Right lobe of liver (tissue), 6 donors: Measurements from ENCODE around the gene NFIA. TPM values are rescaled to one million over a fixed set of nuclear protein-coding genes. Genes with fewer than 3 reads are reported as not detected.

ENCODE experiments used
- ATAC-seq, 4 donors: fragments of 200-7000 bp; cut with Tn5 transposase; one replicate each; pipeline ENCODE4 v1.9.1; 2020; ENCODE audit warnings: mild to moderate bottlenecking in 4 of 4, moderate library complexity in 4 of 4
- DNase-seq, 3 donors: peaks; one replicate each; pipeline ENCODE4 v3.0.0-alpha.2; 2020
- H3K27ac ChIP-seq, 3 donors: fragments of 200-600 bp; one replicate each; pipeline ENCODE4 v1.8.0; 2022
- H3K27me3 ChIP-seq, 2 donors: fragments of 200-600 bp; one replicate each; pipeline ENCODE4 v1.8.0; 2022
- H3K36me3 ChIP-seq, 4 donors: fragments of 200-600 bp; sonication (generic) in 1 of 4; one replicate each; pipeline versions ENCODE4 v1.5.1 to v1.8.0; 2017 to 2022; ENCODE audit warnings: control low read depth in 1 of 4
- H3K4me1 ChIP-seq, 4 donors: fragments of 200-600 bp; sonication (generic) in 1 of 4; one replicate each; pipeline versions ENCODE4 v1.5.1 to v1.8.0; 2017 to 2022; ENCODE audit warnings: control low read depth in 1 of 4
- H3K4me3 ChIP-seq, 3 donors: fragments of 200-600 bp; one replicate each; pipeline ENCODE4 v1.8.0; 2022
- H3K9me3 ChIP-seq, 4 donors: fragments of 200-600 bp; sonication (generic) in 1 of 4; one replicate each; pipeline versions ENCODE4 v1.5.1 to v1.8.0; 2017 to 2022; ENCODE audit warnings: control low read depth in 1 of 4
- POLR2A ChIP-seq: fragments of 450-650 bp; IDR thresholded peaks from one replicate; pipeline ENCODE4 v1.6.1; 2017; ENCODE audit warnings: antibody characterized with exemption, mild to moderate bottlenecking
- WGBS: methylation state at CpG from one replicate; pipeline ENCODE4 v1.1.6; 2018; ENCODE audit warnings: low coverage, low lambda C conversion rate; ENCODE audit not compliant: insufficient coverage; ENCODE audit errors: missing lambda C conversion rate; 5-methylcytosine and 5-hydroxymethylcytosine counted together
- intact Hi-C, 2 donors: fragments of 100-400 bp; cut with DNase I; formaldehyde crosslinking; loops; one replicate each; pipeline versions ENCODE4 v1.11.2 to v1.14.1; 2022
- total RNA-seq, 6 experiments: library from RNA; depleted of rRNA in 2 of 6; stranded (reverse); fragments of >200 nt in 2 of 6; fragmentation: NEBNext Ultra II Directional in 3 of 6; extraction: Animal tissue kit (Norgen Biotek cat#: 25700) in 3 of 6; gene quantifications; one replicate each; pipeline versions ENCODE4 v1.1.0 to v1.2.4, GENCODE V29; 2016 to 2023
- TF ChIP-seq, protein P1 (sequence below), 4 donors: fragments of 200-600 bp in 3 of 4; fragments of 450-650 bp in 1 of 4; IDR thresholded peaks; one replicate each; pipeline versions ENCODE4 v1.5.1 to v1.8.0; 2016 to 2022; ENCODE audit warnings: antibody characterized with exemption in 4 of 4, mild to moderate bottlenecking in 2 of 4
- donor health status: DM: no; HTN: yes; CAD: no.
- donor health status: DM: no; HTN: no; CAD: no.
- donor health status: DM: no; HTN: no; CAD: no.
- donor health status: DM: no; HTN: yes; CAD: no.
- donor health status: DM: no; HTN: yes; CAD: no.

Gene NFIA
- total RNA-seq, 6 experiments from 2014 or later = 36.7 to 97.2 (median 57.9) TPM

DNA sequence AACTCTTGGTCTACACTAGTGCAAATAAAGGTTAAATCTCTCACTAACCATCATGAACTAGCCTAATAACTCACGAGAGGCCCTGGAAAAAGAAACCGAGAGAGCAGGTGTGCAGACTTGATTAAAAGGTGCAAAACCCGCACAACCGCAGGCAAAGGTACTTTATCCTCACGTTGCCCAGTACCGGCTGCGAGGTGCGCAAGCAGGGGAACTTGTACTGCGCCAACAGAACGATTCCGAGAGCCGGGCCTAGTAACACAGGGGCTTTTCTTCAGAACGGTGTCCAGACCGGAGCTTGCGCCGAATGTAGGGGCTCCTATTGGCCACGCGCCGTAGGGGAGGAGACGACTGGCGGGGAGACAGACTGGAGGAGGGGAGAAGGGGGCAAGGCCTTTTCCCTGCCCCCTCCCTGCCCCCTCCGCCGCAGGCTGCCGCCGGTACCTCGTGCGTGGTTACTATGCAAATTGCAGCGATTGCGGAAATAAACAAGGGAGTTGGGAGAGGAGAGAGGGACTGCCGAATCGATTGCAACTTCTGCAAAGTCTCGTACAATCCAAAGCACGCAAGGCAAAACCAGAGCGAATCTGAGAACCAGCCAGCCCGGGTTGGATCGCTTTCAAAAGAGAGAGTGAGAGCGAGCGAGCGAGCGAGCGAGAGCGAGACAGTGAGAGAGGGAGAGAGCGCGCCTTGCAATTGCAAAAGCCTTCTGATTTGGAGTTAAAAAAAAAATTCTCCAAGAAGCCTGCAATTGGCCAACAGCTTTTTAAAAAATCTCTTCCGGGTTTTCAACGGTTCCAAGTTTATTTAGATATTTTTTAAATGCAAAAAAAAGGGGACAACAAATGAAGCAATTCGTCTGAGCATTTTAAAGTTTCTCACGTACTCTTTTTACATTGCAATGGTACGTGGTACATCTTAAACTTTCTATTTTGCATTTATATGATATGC is 5.4 kb upstream of the NFIA start:
- intact Hi-C loops = no loop called here
- Histone ChIP-seq H3K9me3 (no peaks in the 10 kb centered on the region), H3K4me1 (peaks cover 0 to 34% (median 17%) of the 10 kb centered on the region in 4 donors), H3K27me3 (no peaks in the 10 kb centered on the region), H3K4me3 (peak overlapping the region; percentile 37 to 53 (median 52)), H3K27ac (peak overlapping the region; percentile 64 to 88 (median 74)), H3K36me3 (no peaks in the 10 kb centered on the region)
- ATAC-seq (peak; percentile 65 to 83 (median 76)), DNase-seq (peak; percentile 87 to 94 (median 93))
- TF ChIP-seq POLR2A = peak; percentile 51
- TF ChIP-seq, protein P1, sequence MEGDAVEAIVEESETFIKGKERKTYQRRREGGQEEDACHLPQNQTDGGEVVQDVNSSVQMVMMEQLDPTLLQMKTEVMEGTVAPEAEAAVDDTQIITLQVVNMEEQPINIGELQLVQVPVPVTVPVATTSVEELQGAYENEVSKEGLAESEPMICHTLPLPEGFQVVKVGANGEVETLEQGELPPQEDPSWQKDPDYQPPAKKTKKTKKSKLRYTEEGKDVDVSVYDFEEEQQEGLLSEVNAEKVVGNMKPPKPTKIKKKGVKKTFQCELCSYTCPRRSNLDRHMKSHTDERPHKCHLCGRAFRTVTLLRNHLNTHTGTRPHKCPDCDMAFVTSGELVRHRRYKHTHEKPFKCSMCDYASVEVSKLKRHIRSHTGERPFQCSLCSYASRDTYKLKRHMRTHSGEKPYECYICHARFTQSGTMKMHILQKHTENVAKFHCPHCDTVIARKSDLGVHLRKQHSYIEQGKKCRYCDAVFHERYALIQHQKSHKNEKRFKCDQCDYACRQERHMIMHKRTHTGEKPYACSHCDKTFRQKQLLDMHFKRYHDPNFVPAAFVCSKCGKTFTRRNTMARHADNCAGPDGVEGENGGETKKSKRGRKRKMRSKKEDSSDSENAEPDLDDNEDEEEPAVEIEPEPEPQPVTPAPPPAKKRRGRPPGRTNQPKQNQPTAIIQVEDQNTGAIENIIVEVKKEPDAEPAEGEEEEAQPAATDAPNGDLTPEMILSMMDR (IDR thresholded peaks at IDR 0.05) = peak in 1 of 4 donors; percentile 9
- WGBS = under 1% methylated on average over 35 of the region's 49 CpGs

DNA sequence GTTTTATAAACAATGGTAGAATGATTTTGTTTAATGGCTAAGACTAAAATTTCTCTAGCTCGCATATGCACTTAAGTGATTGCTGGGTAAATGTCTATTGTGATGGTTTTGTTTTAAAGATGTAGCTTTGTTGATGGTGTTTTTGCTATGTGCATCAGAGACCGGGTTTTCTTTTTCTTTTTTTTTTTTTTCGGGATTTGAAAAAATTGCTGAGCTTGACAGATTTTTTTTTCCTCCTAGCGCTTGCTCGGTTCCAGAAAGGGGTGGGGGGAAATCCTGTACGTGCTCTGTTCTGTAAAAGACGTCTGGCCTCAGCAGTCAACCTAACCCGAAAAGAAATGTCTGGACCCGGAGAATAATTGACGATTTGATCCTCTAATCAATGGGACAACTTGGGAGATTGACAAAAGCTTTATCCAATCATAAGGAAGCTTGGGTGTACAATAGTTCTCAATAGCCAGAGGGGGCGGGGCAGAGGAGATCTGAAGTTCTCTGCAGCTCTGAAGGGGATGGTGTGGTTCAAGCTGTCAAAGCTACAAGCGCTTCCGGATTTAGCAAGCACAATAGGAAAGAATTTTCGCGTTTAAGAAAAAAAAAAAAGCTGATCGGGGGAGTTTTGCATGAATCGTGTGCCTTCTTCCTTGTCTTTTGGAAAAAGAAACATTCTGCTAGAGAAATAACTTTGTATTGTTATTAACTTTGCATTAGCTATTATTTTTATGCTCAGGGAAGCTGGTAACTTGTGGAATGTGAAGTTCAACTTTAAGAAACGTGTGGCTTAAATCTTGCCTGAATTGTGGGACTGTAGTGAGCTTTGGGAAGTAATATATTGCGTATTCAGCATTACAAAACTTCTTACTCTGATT is 4.5 kb upstream of the NFIA start:
- no peaks in the 10 kb centered on the region for H3K27me3 ChIP-seq
- DNase-seq (peak; percentile 92 to 95 (median 93)), ATAC-seq (peak; percentile 67 to 77 (median 72))
- under 1% methylated on average over 19 of the region's 19 CpGs for WGBS
- H3K4me1 ChIP-seq = peaks cover 0 to 34% (median 17%) of the 10 kb centered on the region in 4 donors
- no peaks in the 10 kb centered on the region for H3K36me3 ChIP-seq
- H3K9me3 ChIP-seq = no peaks in the 10 kb centered on the region
- TF ChIP-seq POLR2A = peak; percentile 36
- TF ChIP-seq, protein P1 (IDR thresholded peaks at IDR 0.05) = no peak
- peak overlapping the region; percentile 37 to 53 (median 52) for H3K4me3 ChIP-seq
- intact Hi-C loops = no loop called here
- peak overlapping the region; percentile 64 to 98 (median 74) for H3K27ac ChIP-seq

DNA sequence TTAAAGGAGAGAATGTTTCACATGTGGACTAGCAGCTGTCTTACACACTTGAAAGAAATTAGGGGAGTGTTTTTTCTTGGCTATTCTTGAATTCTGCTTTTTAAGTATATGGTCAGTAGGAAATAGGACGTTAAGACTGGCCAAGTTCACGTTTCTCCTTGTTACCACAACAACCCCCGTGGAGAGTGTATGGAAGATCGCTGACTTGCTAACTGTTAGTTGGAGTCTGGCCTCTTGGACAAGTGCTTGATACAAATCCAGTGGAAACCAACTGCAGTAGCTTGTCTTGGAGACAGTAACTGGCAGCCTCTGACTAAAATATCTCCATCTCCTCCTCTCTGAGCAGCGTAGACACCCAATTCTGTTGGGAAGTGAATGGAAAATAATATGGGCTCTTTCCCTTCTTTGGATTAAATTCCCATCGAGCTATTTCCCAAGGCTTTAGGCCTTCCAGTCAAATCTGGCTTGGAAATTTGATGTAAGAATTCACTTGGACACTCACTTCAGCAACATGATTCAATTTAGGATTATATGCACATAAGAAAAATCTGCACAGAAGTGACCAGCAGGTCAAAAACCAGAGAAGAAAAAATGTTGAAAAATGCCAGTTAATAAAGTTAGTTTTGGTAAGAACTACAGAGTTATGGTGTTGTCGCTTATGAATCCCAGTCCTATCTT is 3.6 kb upstream of the NFIA start:
- H3K27me3 ChIP-seq = no peaks in the 10 kb centered on the region
- TF ChIP-seq POLR2A = no peak
- TF ChIP-seq, protein P1 (IDR thresholded peaks at IDR 0.05) = no peak
- intact Hi-C loops = no loop called here
- peak overlapping the region; percentile 30 to 98 (median 54) for H3K27ac ChIP-seq
- 36% methylated on average over 6 of the region's 7 CpGs for WGBS
- H3K4me3 ChIP-seq = peak overlapping the region in 2 of 3 donors; percentile 9 to 52
- ATAC-seq = no peak
- no peaks in the 10 kb centered on the region for H3K36me3 ChIP-seq
- H3K9me3 ChIP-seq = no peaks in the 10 kb centered on the region
- DNase-seq = no peak
- H3K4me1 ChIP-seq = peaks cover 0 to 34% (median 17%) of the 10 kb centered on the region in 4 donors

DNA sequence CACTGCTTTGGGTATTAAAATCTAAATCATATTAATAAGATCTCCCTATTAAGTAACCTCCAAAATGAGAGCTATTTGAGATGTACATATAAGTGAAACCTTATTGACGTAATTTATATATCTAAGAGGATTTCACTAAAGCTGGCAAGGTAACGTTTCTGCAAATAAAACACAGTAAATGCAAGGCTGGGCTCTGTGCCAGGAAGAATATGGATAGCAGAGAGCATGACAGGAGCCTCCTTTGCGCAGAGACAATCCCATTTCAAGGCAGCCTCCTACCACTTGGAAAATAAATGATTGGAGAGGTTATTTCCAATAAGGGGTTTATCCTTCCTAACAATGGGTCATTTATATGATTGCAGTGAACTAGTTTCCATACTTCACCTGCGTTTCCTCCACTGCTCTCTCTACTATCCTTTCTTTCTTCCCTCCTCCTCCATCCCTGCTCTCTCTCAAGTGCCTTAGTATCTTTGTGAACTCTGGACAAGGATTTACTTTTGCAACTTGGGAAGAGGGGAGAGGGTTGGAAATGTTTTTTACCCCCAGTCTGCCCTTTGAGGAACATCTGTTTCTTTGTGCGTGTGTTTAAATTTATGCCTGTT is 3.0 kb upstream of the NFIA start:
- intact Hi-C loops = no loop called here
- no peak for ATAC-seq
- Histone ChIP-seq H3K9me3 (no peaks in the 10 kb centered on the region), H3K27me3 (no peaks in the 10 kb centered on the region), H3K36me3 (no peaks in the 10 kb centered on the region), H3K27ac (peak overlapping the region in 2 of 3 donors; percentile 58 to 98), H3K4me3 (no peak overlapping the region), H3K4me1 (peaks cover 0 to 34% (median 17%) of the 10 kb centered on the region in 4 donors)
- 38% methylated on average over 5 of the region's 5 CpGs for WGBS
- no peak for DNase-seq
- TF ChIP-seq POLR2A = no peak
- TF ChIP-seq, protein P1 (IDR thresholded peaks at IDR 0.05) = no peak
